HEK293 (cell line): ENCODE results near the gene ADRA2B.

Experiments
- CTCF ChIA-PET: fragments of 350-600 bp; formaldehyde crosslinking; extraction: SDS; loops from one replicate; lab custom pipeline; 2021; ENCODE audit warnings: antibody characterized with exemption; lab: Yijun Ruan, JAX
- POLR2A ChIA-PET: fragments of 300-600 bp; formaldehyde crosslinking; extraction: SDS; loops from one replicate; lab custom pipeline; 2020; ENCODE audit warnings: antibody characterized with exemption, inconsistent platforms; lab: Yijun Ruan, JAX
- H3K27ac ChIP-seq: fragments of 200-500 bp; sonication (Bioruptor generic); 2 replicates; pipeline ENCODE4 v1.5.1; 2014; ENCODE audit warnings: low read depth, low read length, control low read depth, inconsistent platforms; ENCODE audit errors: extremely low read depth
- H3K36me3 ChIP-seq, 2 experiments: fragments of 200-500 bp in 1 of 2; sonication (Bioruptor generic) in 1 of 2; 1 replicate in 1 of 2; 2 replicates in 1 of 2; pipeline ENCODE4 v1.5.1; 2014 to 2017; ENCODE audit warnings: inconsistent platforms in 2 of 2, low read length in 2 of 2; ENCODE audit not compliant: control insufficient read depth in 2 of 2, insufficient read depth in 1 of 2
- H3K4me1 ChIP-seq: fragments of 200-500 bp; sonication (Bioruptor generic); 2 replicates; pipeline ENCODE4 v1.5.1; 2014; ENCODE audit warnings: mild to moderate bottlenecking, low read length, inconsistent platforms; ENCODE audit not compliant: control insufficient read depth, insufficient read depth
- H3K4me3 ChIP-seq: 2 replicates; pipeline ENCODE4 v1.5.1; 2011; ENCODE audit warnings: low read depth, mild to moderate bottlenecking, control low read depth, low read length, moderate library complexity
- H3K9me3 ChIP-seq: fragments of 200-500 bp; sonication (Bioruptor generic); 2 replicates; pipeline ENCODE4 v1.5.1; 2014; ENCODE audit warnings: low read depth, low read length, inconsistent platforms; ENCODE audit not compliant: control insufficient read depth, insufficient read depth
- EGR2 ChIP-seq: fragments of 450-650 bp; formaldehyde crosslinking; IDR thresholded peaks from 2 replicates; pipeline ENCODE4 v1.5.1; 2016; ENCODE audit warnings: low read depth, missing biosample characterization, missing genetic modification characterization
- ZFHX2 ChIP-seq: fragments of 450-650 bp; formaldehyde crosslinking; conservative IDR thresholded peaks from 2 replicates; pipeline ENCODE4 v1.5.1; 2016; ENCODE audit warnings: missing biosample characterization, missing genetic modification characterization
- ZNF10 ChIP-seq: fragments of 450-650 bp; formaldehyde crosslinking; IDR thresholded peaks from 2 replicates; pipeline ENCODE4 v1.5.1; 2017; ENCODE audit warnings: missing biosample characterization, missing genetic modification characterization
- ZNF211 ChIP-seq: fragments of 450-650 bp; formaldehyde crosslinking; IDR thresholded peaks from 2 replicates; pipeline ENCODE4 v1.5.1; 2016; ENCODE audit warnings: low read depth, missing biosample characterization, missing genetic modification characterization
- ZNF221 ChIP-seq: fragments of 450-650 bp; formaldehyde crosslinking; IDR thresholded peaks from 2 replicates; pipeline ENCODE4 v1.5.1; 2017; ENCODE audit warnings: missing biosample characterization, missing genetic modification characterization, borderline replicate concordance
- ZNF223 ChIP-seq: fragments of 450-650 bp; formaldehyde crosslinking; IDR thresholded peaks from 2 replicates; pipeline ENCODE4 v1.5.1; 2016; ENCODE audit warnings: missing biosample characterization, missing genetic modification characterization
- ZNF292 ChIP-seq: fragments of 450-650 bp; formaldehyde crosslinking; IDR thresholded peaks from 2 replicates; pipeline ENCODE4 v1.5.1; 2016; ENCODE audit warnings: low read depth, missing biosample characterization, missing genetic modification characterization, borderline replicate concordance
- ZNF350 ChIP-seq: fragments of 450-650 bp; formaldehyde crosslinking; IDR thresholded peaks from 2 replicates; pipeline ENCODE4 v1.5.0; 2017; ENCODE audit warnings: missing biosample characterization, mild to moderate bottlenecking, missing genetic modification characterization
- ZNF571 ChIP-seq: fragments of 450-650 bp; formaldehyde crosslinking; IDR thresholded peaks from 2 replicates; pipeline ENCODE4 v1.5.0; 2017; ENCODE audit warnings: missing biosample characterization, missing genetic modification characterization
- ZNF777 ChIP-seq: fragments of 450-650 bp; formaldehyde crosslinking; IDR thresholded peaks from 2 replicates; pipeline ENCODE4 v1.5.1; 2017; ENCODE audit warnings: missing biosample characterization, missing genetic modification characterization, borderline replicate concordance
- TF ChIP-seq, protein P1 (sequence below): fragments of 450-650 bp; formaldehyde crosslinking; IDR thresholded peaks from 2 replicates; pipeline ENCODE4 v1.5.1; 2016; ENCODE audit warnings: missing biosample characterization, missing genetic modification characterization
- TF ChIP-seq, protein P2 (sequence below): fragments of 450-650 bp; formaldehyde crosslinking; optimal IDR thresholded peaks from 2 replicates; pipeline ENCODE3; 2016; ENCODE audit warnings: missing biosample characterization, mild to moderate bottlenecking, missing genetic modification characterization
- TF ChIP-seq, protein P3 (sequence below): fragments of 450-650 bp; formaldehyde crosslinking; IDR thresholded peaks from 2 replicates; pipeline ENCODE4 v1.5.1; 2016; ENCODE audit warnings: missing biosample characterization, missing genetic modification characterization
- TF ChIP-seq, protein P4 (sequence below): IDR thresholded peaks from 2 replicates; pipeline ENCODE4 v1.6.1; 2011; ENCODE audit warnings: mild to moderate bottlenecking, low read depth, low read length, borderline replicate concordance

Gene ADRA2B

DNA sequence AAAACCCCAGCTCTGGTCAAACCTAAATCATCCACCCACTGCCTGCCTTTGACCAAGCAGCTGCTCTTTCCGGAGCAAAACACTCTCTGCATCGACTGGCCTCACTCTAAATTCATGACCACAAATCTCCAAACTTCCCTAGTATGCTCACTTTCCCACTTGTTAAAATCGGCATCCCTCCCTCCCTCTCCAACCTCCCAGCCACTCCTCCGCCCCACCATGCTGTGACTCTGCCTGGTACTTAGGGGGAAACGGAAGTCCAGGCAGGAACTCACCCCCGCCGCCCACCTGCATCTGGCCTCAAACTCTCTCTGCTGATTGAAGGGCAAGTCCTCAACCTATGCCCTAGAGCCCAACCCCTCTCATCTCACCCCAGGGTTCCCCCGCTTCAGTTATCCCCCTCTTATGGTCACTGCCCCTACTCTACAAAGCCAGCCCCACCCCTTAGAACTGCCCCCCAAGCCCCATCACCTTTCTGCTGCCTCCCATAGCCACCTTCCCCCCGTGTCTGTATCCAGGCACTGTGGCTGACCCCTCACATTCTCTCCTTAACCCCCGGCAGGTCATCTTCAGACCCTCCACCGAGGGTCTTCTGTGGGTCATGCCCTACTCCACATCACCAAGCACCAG lies 3.8 kb upstream of the ADRA2B start:
- Histone ChIP-seq H3K9me3 (no peaks in the 10 kb centered on the region), H3K4me1 (no peaks in the 10 kb centered on the region), H3K27ac (no peak overlapping the region), H3K4me3 (no peak overlapping the region), H3K36me3 (no peaks in the 10 kb centered on the region)
- POLR2A ChIA-PET: no interaction called here
- TF ChIP-seq EGR2 (tag by site-specific recombination): peak; percentile 80
- no peak for TF ChIP-seq ZNF350 (tag by site-specific recombination)
- TF ChIP-seq ZFHX2: peak; percentile 75
- TF ChIP-seq, protein P1, sequence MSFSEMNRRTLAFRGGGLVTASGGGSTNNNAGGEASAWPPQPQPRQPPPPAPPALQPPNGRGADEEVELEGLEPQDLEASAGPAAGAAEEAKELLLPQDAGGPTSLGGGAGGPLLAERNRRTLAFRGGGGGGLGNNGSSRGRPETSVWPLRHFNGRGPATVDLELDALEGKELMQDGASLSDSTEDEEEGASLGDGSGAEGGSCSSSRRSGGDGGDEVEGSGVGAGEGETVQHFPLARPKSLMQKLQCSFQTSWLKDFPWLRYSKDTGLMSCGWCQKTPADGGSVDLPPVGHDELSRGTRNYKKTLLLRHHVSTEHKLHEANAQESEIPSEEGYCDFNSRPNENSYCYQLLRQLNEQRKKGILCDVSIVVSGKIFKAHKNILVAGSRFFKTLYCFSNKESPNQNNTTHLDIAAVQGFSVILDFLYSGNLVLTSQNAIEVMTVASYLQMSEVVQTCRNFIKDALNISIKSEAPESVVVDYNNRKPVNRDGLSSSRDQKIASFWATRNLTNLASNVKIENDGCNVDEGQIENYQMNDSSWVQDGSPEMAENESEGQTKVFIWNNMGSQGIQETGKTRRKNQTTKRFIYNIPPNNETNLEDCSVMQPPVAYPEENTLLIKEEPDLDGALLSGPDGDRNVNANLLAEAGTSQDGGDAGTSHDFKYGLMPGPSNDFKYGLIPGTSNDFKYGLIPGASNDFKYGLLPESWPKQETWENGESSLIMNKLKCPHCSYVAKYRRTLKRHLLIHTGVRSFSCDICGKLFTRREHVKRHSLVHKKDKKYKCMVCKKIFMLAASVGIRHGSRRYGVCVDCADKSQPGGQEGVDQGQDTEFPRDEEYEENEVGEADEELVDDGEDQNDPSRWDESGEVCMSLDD (tag by site-specific recombination): no peak
- TF ChIP-seq, all 188 proteins: peak for 2
- CTCF ChIA-PET: interaction anchor here (2.2 kb wide), 1 partner anchor 54 kb away, joined by 13 read pairs; no protein-coding TSS in a partner anchor

DNA sequence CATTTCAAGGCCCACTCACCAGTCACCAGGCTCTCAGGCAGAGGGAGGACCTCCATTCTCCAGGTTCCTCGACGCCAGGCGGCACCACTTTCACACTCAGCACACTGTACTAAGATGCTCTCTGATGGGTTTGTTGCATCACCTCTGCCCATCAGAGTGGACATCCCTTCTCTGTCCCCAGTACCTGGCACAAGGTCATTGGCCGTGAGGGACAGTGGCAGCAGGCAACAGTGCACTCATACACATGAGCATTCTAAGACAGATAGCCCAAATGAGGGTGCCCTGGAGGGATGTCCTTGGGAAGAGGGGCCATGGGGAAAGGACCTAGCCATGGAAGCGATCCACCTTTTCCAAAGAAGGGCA lies 3.0 kb upstream of the ADRA2B start:
- ChIA-PET POLR2A (no interaction called here), CTCF (interaction anchor here (1.1 to 3.0 kb wide), 3 partner anchors 9 to 96 kb away, joined by 6 to 29 read pairs (median 13); no protein-coding TSS in a partner anchor)
- H3K9me3 ChIP-seq: no peaks in the 10 kb centered on the region
- no peak overlapping the region for H3K27ac ChIP-seq
- H3K36me3 ChIP-seq: no peaks in the 10 kb centered on the region
- H3K4me1 ChIP-seq: no peaks in the 10 kb centered on the region
- H3K4me3 ChIP-seq: no peak overlapping the region
- no peak for TF ChIP-seq ZNF350 (tag by site-specific recombination)
- no peak for TF ChIP-seq ZNF223 (tag by site-specific recombination)
- TF ChIP-seq ZNF221 (tag by site-specific recombination): no peak
- TF ChIP-seq, protein P2, sequence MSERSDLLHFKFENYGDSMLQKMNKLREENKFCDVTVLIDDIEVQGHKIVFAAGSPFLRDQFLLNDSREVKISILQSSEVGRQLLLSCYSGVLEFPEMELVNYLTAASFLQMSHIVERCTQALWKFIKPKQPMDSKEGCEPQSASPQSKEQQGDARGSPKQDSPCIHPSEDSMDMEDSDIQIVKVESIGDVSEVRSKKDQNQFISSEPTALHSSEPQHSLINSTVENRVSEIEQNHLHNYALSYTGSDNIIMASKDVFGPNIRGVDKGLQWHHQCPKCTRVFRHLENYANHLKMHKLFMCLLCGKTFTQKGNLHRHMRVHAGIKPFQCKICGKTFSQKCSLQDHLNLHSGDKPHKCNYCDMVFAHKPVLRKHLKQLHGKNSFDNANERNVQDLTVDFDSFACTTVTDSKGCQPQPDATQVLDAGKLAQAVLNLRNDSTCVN (tag by site-specific recombination): no peak
- TF ChIP-seq ZNF571 (tag by site-specific recombination): no peak
- no peak for TF ChIP-seq ZNF10 (tag by site-specific recombination)
- TF ChIP-seq, protein P3, sequence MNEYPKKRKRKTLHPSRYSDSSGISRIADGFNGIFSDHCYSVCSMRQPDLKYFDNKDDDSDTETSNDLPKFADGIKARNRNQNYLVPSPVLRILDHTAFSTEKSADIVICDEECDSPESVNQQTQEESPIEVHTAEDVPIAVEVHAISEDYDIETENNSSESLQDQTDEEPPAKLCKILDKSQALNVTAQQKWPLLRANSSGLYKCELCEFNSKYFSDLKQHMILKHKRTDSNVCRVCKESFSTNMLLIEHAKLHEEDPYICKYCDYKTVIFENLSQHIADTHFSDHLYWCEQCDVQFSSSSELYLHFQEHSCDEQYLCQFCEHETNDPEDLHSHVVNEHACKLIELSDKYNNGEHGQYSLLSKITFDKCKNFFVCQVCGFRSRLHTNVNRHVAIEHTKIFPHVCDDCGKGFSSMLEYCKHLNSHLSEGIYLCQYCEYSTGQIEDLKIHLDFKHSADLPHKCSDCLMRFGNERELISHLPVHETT: no peak

DNA sequence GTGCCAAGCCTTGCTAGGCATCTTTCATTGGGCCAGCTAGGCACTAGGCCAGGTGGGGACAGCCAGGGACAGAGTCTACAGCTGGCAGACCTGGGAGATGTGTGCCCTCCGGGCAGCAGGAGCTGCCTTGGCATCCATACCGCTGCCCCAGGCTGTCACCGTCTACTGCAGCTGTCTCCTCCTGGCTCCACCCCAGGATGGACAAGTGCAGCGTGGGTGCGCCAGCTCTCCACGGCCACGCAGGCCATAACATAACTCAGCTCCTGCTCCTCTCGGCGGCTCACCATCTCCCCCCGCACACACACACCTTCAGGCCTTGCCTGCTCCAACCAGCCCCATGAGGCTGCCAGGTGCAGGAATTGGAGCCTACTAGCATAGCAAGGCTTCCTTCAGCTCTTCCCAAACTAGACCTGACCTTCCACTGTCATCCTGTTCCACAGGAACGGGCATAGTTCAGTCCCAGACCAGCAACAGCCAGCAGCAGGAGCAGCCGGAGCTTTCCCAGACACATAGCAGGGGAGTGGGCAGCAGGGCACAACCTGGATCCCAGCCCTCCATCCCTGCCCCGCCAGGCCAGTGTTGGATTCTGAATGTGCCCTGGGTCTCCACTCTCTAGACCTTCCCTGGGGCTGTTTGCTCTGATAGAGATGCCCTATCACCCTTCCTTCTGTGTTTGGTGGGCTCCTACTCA lies 2.5 kb upstream of the ADRA2B start:
- POLR2A ChIA-PET: no interaction called here
- CTCF ChIA-PET: interaction anchor here (0.6 to 3.0 kb wide), 7 partner anchors 8 to 126 kb away, joined by 3 to 29 read pairs (median 5); partner anchors contain the start of gene ASTL

More for the DNA sequence above, 2.5 kb upstream of the ADRA2B start:
- H3K36me3 ChIP-seq: no peaks in the 10 kb centered on the region
- TF ChIP-seq ZNF777 (tag by site-specific recombination) (no peak), ZNF571 (tag by site-specific recombination) (no peak), ZNF292 (tag by site-specific recombination) (no peak), ZNF211 (tag by site-specific recombination) (no peak)
- TF ChIP-seq, protein P4, sequence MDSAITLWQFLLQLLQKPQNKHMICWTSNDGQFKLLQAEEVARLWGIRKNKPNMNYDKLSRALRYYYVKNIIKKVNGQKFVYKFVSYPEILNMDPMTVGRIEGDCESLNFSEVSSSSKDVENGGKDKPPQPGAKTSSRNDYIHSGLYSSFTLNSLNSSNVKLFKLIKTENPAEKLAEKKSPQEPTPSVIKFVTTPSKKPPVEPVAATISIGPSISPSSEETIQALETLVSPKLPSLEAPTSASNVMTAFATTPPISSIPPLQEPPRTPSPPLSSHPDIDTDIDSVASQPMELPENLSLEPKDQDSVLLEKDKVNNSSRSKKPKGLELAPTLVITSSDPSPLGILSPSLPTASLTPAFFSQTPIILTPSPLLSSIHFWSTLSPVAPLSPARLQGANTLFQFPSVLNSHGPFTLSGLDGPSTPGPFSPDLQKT: no peak
- no peak overlapping the region for H3K27ac ChIP-seq
- no peaks in the 10 kb centered on the region for H3K4me1 ChIP-seq
- H3K9me3 ChIP-seq: no peaks in the 10 kb centered on the region
- no peak overlapping the region for H3K4me3 ChIP-seq
